ENCODE measurements around the gene MEGF9.

- TF ChIP-seq CTCF (IDR thresholded peaks at IDR 0.05; ENCODE audit: poor library complexity): no peak
- no peak for TF ChIP-seq EZH2phosphoT487 (IDR thresholded peaks at IDR 0.05; ENCODE audit: low read depth, severe bottlenecking, unreplicated experiment)
These were observed 7.1 kb downstream of the MEGF9 start for GRCh38 chr9:120707170-120707569.
